Subcutaneous adipose tissue (tissue), 4 donors: ENCODE measurements around the gene SH3BP4. TPM values are rescaled to one million over a fixed set of nuclear protein-coding genes. Genes with fewer than 3 reads are reported as not detected.

Experiments used
- total RNA-seq, 4 donors: library from RNA; depleted of rRNA; stranded (reverse); fragments of >200 nt; gene quantifications; one replicate each; pipeline ENCODE4 v1.1.0, GENCODE V29; 2016
- TF ChIP-seq, protein P1 (sequence below): fragments of 450-650 bp; IDR thresholded peaks from one replicate; pipeline ENCODE4 v1.5.1; 2016; ENCODE audit warnings: low read depth, mild to moderate bottlenecking, control low read depth, antibody characterized with exemption, moderate library complexity

Gene SH3BP4
- total RNA-seq, 4 donors from 2014 or later, result 12.4 to 35.6 (median 24.1) TPM

DNA sequence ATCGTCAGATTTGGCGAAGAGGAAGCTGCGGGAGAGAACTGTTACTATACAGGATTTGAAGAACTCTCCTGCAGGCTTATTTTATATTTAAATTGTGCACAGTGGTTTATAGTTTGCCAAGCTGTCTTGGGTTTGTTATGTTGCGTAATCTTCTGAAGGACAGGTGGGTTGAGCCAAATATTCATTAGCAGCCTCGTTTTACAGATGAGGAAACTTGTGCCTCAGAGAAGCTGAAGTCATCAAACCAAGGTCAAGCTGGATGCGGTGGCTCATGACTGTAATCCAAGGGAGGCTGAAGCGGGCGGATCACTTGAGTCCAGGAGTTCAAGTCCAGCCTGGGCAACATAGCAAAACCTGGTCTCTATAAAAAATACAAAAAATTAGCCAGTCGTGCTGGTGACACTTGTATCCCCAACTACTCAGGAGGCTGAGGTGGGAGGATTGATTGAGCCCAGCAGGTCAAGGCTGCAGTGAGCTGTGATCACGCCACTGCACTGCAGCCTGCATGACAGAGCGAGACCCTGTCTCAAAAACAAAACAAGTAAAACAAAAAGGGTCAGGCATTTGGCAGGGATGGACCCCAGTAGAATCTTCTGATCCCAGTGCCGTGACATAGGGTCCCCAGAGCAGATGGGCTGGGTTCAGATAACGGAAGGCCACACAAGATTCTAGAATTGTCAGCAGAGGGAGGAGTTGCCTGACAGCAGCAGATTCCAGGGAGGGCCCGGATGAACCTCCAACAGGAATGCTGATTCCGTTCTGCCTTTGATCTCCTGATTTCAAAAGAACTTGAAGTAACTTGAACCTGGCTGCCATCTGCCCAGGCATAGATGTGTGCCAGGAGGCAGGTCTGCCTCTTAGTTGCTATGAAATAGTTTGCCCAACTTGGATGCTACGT lies 50.6 kb downstream of the SH3BP4 start:
- TF ChIP-seq, protein P1, sequence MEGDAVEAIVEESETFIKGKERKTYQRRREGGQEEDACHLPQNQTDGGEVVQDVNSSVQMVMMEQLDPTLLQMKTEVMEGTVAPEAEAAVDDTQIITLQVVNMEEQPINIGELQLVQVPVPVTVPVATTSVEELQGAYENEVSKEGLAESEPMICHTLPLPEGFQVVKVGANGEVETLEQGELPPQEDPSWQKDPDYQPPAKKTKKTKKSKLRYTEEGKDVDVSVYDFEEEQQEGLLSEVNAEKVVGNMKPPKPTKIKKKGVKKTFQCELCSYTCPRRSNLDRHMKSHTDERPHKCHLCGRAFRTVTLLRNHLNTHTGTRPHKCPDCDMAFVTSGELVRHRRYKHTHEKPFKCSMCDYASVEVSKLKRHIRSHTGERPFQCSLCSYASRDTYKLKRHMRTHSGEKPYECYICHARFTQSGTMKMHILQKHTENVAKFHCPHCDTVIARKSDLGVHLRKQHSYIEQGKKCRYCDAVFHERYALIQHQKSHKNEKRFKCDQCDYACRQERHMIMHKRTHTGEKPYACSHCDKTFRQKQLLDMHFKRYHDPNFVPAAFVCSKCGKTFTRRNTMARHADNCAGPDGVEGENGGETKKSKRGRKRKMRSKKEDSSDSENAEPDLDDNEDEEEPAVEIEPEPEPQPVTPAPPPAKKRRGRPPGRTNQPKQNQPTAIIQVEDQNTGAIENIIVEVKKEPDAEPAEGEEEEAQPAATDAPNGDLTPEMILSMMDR, result no peak

DNA sequence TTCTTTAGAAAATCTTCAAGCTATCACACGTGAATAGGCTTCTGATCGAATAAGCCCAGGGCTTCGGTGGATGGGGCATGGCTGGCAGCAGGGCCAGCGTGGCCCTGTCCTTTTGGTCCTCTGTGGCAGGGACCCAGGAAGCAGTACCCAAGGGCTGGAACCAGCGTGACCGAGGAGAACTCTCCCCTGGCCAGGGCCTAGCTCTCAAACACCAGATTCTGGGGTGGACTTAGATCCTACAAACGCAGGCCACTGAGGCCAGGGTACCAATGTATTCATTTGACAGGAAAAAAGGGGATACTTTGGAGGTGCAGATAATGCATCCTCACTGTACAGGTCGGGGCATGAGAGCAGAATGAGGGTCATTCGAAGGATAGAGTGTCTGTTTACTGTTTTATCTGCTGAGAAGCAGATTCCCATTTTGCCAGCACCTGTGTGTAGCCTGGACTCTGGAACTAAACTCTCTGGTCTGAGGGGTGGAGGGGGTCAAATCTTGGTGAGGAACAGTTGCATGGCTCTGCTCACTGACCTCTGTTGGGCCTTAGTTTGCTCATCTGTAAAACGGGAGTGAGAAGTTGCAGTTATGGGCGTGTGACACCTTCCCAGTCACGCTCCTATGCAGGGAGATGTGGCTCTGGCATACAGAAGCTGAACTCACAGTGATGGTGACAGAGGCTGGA lies 51.4 kb downstream of the SH3BP4 start:
- TF ChIP-seq, protein P1, result no peak

DNA sequence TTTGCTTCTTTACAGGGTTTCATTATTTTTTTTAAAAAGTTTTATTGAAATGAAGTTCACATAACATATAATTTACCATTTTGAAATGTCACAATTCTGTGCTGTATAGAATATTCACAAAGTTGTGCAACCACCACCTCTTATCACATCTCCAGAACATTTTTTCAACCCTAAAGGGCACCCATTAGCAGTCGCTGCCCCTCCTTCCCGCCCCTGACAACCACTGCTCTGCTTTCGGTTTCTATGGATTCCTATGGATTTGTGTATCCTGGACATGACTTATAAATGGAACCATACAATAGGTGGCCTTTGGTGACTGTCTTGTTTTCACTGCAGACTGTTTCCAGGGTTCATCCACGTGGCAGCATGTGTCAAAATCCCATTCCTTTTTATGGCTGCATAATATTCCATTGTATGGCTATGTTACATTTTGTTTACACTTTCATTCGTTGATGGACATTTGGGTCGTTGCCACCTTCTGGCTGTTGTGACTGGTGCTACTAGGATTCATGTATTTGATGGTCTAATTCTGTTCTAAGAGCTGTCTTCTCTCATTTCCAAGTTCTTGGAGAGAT lies 52.6 kb downstream of the SH3BP4 start:
- TF ChIP-seq, protein P1, result no peak

DNA sequence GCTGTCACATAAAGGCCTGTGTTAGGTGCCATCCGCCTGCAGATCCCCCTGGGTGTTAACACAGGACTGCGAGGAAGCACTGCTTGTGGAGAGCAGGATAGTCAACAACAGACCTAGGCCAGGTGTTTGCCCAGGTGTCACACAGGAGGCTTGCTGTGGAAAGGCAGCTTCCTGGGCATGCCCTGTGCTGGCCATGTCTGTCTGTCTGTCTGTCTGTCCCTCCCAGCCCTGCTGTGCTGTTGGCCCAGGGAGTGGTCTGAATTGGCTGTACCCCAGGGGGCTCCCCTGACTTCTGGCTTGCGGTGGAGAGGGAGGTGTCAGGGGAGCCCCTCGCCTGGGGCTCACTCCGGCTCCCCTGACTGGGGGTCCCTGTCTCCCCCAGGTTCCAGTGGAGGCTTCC lies 53.2 kb downstream of the SH3BP4 start:
- TF ChIP-seq, protein P1, result no peak

DNA sequence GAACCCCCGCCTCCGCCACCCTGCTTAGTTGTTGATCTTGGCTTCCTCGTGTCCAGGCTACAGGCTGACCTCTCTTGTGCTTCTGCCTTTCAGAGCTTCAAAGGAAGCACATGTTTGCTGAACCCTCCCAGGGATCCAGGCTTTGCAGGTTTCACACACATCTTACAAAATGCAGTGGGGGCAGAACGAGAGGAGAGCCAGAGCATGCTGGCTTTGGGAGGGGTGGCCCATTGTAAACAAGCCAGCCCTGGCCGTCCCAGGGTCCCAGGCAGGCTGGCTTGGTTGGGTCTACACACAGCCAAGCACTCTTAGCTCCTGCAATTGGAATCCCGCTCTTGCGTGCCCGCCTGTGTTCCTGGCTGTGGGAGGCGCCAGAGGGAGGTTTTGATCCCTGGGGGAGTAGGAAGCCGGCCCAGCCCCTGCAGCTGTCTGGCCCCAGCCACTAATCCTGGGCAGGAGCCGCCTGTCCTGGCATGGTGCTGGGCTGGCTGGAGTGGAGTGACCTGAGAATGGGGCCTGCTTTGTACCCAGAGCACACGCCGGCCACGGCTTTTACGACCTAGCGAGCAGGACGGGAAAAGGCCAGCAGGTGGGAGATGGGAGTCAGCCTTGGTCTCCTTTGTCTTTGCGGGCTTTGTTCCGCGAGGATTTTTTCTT lies 53.9 kb downstream of the SH3BP4 start:
- TF ChIP-seq, protein P1, result no peak

DNA sequence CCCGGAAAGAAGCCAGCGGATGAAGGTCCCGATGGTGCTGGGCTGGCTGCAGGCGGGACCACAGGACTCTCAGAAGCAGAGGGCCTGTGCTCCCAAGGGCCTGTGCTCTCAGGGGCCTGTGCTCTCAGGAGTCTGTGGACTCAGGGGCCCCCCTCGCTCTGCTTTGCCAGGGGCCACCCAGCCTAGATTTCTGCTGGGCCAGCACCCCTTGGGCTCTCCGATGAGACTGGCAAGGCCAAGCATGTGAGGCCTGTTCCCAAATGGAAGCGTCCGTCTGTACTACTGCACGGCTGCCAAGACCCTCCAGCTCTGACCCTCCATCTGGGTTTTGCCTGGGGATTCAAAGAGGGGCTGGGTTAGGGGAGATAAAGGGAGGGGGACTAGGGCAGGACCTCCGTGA lies 54.6 kb downstream of the SH3BP4 start:
- TF ChIP-seq, protein P1, result no peak

DNA sequence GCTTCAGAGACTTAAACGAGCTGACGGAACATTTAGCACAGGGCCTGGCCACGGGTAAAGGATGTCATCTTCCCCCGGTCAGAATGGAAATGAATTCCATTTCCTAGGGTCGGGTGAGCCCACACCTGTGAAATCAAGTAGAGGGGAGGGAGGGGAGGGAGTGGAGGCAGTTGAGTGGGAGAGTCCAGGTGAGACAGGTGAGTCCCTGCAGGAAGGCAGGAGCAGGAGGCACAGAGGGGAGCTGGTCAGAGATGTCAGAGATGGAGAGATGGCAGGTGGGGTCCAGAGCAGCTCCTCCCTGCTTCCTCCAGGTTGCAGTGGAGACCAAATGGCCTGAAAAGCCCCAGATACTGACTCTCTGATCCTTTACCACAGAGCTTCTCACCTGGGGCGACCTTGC lies 55.2 kb downstream of the SH3BP4 start:
- TF ChIP-seq, protein P1, result no peak
